HEK293T (cell line): ENCODE data around the gene TRAPPC2B.

ENCODE experiments used
- ARNT ChIP-seq: fragments of 450-650 bp; IDR thresholded peaks from 2 replicates; pipeline ENCODE4 v1.6.1; 2017; ENCODE audit warnings: mild to moderate bottlenecking
- BHLHE40 ChIP-seq: fragments of 450-650 bp; IDR thresholded peaks from 2 replicates; pipeline ENCODE4 v1.6.1; 2016; ENCODE audit warnings: mild to moderate bottlenecking, moderate library complexity, borderline replicate concordance
- CTBP1 ChIP-seq: fragments of 450-650 bp; IDR thresholded peaks from 2 replicates; pipeline ENCODE4 v1.6.1; 2016; ENCODE audit warnings: borderline replicate concordance
- FOXM1 ChIP-seq: fragments of 450-650 bp; IDR thresholded peaks from 2 replicates; pipeline ENCODE4 v1.6.1; 2017; ENCODE audit warnings: mild to moderate bottlenecking, borderline replicate concordance
- L3MBTL2 ChIP-seq: fragments of 450-650 bp; conservative IDR thresholded peaks from 2 replicates; pipeline ENCODE4 v1.6.1; 2016; ENCODE audit warnings: mild to moderate bottlenecking

DNA sequence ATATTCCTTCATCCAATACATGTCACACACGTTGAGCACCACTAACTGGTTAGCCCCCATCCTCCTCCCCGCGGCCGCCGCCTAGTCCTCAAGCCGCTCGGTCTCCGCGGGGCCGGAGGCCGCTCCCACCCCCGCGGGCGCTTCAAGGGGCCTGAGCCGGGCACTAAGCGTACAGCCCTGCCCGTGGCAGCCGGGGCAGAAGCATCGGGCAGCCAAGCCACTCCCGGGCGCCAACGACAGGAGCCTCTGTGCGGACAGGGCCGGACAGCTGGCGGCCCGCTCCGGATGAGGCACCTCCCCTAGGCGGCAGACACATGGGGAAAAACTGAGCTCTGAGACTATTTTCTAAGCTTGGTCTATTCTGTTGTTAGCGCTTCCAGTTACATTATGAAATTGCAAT lies 45.8 kb upstream of the TRAPPC2B start:
- TF ChIP-seq L3MBTL2 (no peak), FOXM1 (no peak), ARNT (no peak), BHLHE40 (no peak), CTBP1 (no peak)
